H1 (cell line): ENCODE results near the gene ITM2B.

ENCODE experiments used
- CREB1 ChIP-seq: IDR thresholded peaks from 2 replicates; pipeline ENCODE4 v1.6.1; 2012; ENCODE audit warnings: inconsistent platforms
- CTCF ChIP-seq, 3 experiments: IDR thresholded peaks; 1 replicate in 2 of 3; 2 replicates in 1 of 3; pipeline versions ENCODE4 v1.5.1 to v1.6.1; 2011; ENCODE audit warnings: low read length in 3 of 3, mild to moderate bottlenecking in 3 of 3, inconsistent platforms in 2 of 3, low read depth in 1 of 3, moderate library complexity in 1 of 3; ENCODE audit not compliant: insufficient read depth in 1 of 3; ENCODE audit errors: control extremely low read depth in 1 of 3
- EP300 ChIP-seq, 2 experiments: IDR thresholded peaks; 1 replicate in 1 of 2; 2 replicates in 1 of 2; pipeline ENCODE4 v1.6.1; 2011 to 2012; ENCODE audit warnings: low read depth in 2 of 2, low read length in 2 of 2, mild to moderate bottlenecking in 2 of 2, borderline replicate concordance in 1 of 2, inconsistent platforms in 1 of 2, moderate library complexity in 1 of 2
- EZH2 ChIP-seq: fragments of 200-600 bp; sonication (generic); IDR thresholded peaks from 2 replicates; pipeline ENCODE4 v1.7.1; 2012; ENCODE audit warnings: low read depth, mild to moderate bottlenecking, moderate library complexity, low read length, inconsistent platforms; ENCODE audit not compliant: severe bottlenecking
- MAFK ChIP-seq: IDR thresholded peaks from 2 replicates; pipeline ENCODE4 v1.6.1; 2012; ENCODE audit warnings: low read depth, mild to moderate bottlenecking, improper control_type of control experiment, low read length
- NANOG ChIP-seq: IDR thresholded peaks from 2 replicates; pipeline ENCODE4 v1.6.1; 2011; ENCODE audit warnings: low read length, low read depth, mild to moderate bottlenecking, inconsistent platforms; ENCODE audit not compliant: insufficient read depth, poor library complexity, severe bottlenecking
- POLR2A ChIP-seq, 2 experiments: IDR thresholded peaks; 1 replicate in 1 of 2; 2 replicates in 1 of 2; pipeline ENCODE4 v1.6.1; 2011; ENCODE audit warnings: low read depth in 2 of 2, low read length in 2 of 2, mild to moderate bottlenecking in 2 of 2; ENCODE audit errors: control extremely low read depth in 1 of 2
- POLR2AphosphoS5 ChIP-seq: IDR thresholded peaks from 2 replicates; pipeline ENCODE4 v1.6.1; 2011; ENCODE audit warnings: low read depth, low read length
- RFX5 ChIP-seq: IDR thresholded peaks from 2 replicates; pipeline ENCODE4 v1.6.1; 2011; ENCODE audit warnings: low read depth, low read length, improper control_type of control experiment, borderline replicate concordance
- RNF2 ChIP-seq: fragments of 200-900, 300-1000 bp; sonication (generic); IDR thresholded peaks from 2 replicates; pipeline ENCODE4 v1.7.1; 2016; ENCODE audit warnings: borderline replicate concordance, low read depth, mild to moderate bottlenecking, antibody characterized with exemption, low read length; ENCODE audit not compliant: poor library complexity, severe bottlenecking; ENCODE audit errors: missing control alignments
- SP1 ChIP-seq: IDR thresholded peaks from 2 replicates; pipeline ENCODE4 v1.6.1; 2011; ENCODE audit warnings: low read depth, low read length
- TCF12 ChIP-seq: IDR thresholded peaks from 2 replicates; pipeline ENCODE4 v1.6.1; 2011; ENCODE audit warnings: low read depth, mild to moderate bottlenecking, low read length
- ZNF274 ChIP-seq: IDR thresholded peaks from 2 replicates; pipeline ENCODE4 v1.7.0; 2012; ENCODE audit warnings: low read length, borderline replicate concordance; ENCODE audit errors: extremely low read depth

DNA sequence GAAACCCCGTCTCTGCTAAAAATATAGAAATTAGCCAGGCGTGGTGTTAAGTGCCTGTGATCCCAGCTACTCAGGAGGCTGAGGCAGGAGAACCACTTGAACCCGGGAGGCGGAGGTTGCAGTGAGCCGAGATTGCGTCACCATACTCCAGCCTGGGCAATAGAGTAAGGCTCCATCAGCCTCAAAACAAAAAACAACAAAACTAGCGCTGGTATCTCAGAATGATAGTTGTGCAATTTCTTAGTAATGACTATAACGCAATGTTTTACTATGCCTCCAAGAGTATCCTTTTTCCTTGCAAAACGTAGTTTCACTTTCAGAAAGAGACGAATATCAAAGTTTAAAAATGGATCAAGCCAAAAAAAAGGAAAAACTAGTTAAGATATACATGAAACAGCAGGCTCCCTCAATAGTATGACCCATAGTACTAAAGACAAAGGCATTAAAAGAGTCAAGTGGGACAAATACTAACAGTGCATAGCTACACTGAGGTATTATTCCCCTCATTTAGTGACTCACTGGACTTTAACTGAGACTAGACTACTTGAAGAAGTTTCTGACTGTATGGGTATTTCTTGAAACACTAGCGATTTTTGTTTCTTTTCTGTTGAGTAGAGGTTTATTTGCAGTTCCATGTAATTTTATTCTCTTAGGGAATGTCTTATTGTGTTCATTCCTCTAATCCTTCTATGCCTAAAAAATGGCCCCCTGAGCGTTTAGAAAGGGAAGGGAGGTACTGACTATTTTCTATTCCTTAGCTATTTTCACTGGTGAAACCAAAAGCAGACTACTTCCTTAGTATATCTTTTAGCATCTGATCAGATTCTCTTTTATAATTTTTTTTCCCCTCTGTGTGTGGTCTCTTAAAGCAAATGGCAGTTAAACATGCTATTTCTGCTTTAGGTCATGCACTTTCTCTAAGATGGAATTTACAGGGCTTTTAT, 10.4 kb upstream of the ITM2B start:
- no peak for TF ChIP-seq POLR2AphosphoS5
- TF ChIP-seq RNF2 = no peak
- no peak for TF ChIP-seq EP300 (IDR thresholded peaks at IDR 0.05; ENCODE audit: borderline replicate concordance in 1 of 2, low read depth in 2 of 2, low read length in 2 of 2)
- TF ChIP-seq EZH2 = no peak
- TF ChIP-seq CREB1 = no peak
- TF ChIP-seq POLR2A (IDR thresholded peaks at IDR 0.05; ENCODE audit: control extremely low read depth in 1 of 2, low read depth in 2 of 2, low read length in 2 of 2) = no peak
- TF ChIP-seq SP1 = no peak
- TF ChIP-seq CTCF (IDR thresholded peaks at IDR 0.05; ENCODE audit: control extremely low read depth in 1 of 3, insufficient read depth in 1 of 3, low read depth in 1 of 3, low read length in 3 of 3) = no peak
- TF ChIP-seq NANOG = no peak
- no peak for TF ChIP-seq TCF12
- TF ChIP-seq RFX5 = no peak
- TF ChIP-seq MAFK = no peak
- TF ChIP-seq ZNF274 = no peak
